Stimulated activated CD4-positive, alpha-beta T cell treated with anti-CD3 and anti-CD28 coated beads, TNF-alpha, amount 100 ng/mL, for 48 hours (primary cell): ENCODE data around the gene DLGAP4.

Experiments
- DNase-seq, 3 donors: peaks; one replicate each; pipeline ENCODE4 v3.0.0-alpha.2; 2020; ENCODE audit warnings: low read depth in 3 of 3

The DLGAP4 gene

GRCh38 chr20:36477475-36477874 lies 171.3 kb downstream of the DLGAP4 start:
- DNase-seq, result no peak

GRCh38 chr20:36478137-36478905 lies 172.2 kb downstream of the DLGAP4 start:
- DNase-seq, result no peak

DNA sequence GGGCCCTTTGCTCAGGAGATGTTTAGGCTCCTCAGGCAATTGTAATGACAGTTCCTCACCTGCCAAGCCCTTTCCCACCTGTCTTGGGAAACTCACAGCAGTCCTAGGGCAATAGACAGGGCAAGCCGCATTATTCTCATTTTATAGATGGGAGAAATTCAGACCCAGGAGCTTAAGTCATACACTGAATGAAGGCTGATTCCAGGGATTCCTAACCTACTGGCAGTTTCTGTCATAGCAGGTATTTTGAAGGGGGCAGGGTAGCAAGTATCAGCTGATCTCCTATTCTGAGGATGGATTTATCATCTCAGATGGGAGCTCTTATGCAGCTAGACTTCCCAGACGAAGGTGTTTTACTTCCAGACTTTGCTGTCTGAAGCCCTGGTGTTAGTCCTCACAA lies 173.8 kb downstream of the DLGAP4 start:
- DNase-seq, result no peak

DNA sequence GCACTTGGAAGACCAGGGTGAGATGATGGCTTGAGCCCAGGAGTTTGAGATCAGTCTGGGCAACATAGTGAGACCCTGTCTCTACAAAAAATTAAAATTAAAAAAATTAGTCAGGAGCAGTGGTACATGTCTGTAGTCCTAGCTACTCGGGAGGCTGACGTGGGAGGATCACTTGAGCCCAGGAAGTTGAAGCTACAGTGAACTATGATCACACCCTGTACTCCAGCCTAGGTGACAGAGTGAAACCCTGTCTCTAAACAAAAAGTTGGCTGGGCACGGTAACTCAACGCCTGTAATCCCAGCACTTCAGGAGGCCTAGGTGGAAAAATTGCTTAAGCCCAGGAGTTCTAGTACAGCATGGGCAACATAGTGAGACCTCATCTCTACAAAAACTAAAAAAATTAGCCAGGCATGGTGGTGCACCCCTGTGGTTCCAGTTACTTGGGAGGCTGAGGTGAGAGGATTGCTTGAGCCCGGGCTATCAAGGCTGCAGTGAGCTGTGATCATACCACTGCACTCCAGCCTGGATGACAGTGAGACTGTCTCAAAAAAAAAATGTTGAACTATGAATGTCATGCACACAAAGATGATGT lies 174.4 kb downstream of the DLGAP4 start:
- DNase-seq, result no peak

- no peak for DNase-seq
These were observed 175.4 kb downstream of the DLGAP4 start for GRCh38 chr20:36481380-36482043.

- no peak for DNase-seq
These were observed 175.9 kb downstream of the DLGAP4 start for GRCh38 chr20:36482044-36482473.

- no peak for DNase-seq
These were observed 177.2 kb downstream of the DLGAP4 start for GRCh38 chr20:36483209-36483918.

DNA sequence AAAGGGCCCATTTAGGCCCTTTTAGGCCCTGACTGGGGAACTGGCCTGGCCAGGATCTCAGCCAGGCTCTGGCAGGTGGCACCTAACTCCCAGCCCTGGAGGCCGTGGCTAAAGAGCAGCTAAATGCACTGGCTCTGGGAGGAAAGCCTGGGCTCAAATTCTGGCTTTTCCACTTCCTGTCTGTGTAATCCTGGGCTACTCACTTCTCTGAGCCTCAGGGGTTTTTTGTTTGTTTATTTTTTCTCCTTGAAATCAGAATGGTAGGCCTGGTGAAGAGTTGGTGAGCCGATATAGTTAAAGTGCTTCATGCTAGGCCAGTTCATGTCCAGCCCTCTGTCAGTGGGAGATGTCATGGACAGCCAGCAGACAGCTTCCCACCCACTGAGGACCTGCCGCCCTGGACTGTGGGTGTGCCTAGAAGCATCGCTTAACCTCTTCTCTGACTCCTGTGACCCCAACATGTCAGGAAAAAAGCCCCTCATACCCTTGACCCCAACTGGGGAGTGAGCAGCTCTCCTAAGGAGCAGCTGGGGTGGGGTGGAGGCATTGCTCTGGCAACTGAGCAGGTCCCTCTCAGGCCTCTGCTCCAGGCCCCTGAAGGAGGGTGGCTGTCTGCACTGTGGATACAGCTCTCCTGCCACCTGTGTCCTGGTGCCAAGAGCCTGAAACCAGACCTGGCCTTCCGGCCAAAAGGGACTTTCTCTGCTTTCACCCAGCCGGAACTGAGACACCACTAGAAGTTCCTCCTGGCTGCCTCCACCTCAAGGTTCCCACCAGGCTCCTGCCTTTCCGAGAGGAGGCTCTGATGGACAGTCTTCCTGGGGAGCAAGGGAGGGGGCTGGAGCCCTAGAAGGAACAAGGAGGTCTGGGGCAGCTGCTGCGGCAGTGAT lies 178.0 kb downstream of the DLGAP4 start:
- DNase-seq, result no peak

DNA sequence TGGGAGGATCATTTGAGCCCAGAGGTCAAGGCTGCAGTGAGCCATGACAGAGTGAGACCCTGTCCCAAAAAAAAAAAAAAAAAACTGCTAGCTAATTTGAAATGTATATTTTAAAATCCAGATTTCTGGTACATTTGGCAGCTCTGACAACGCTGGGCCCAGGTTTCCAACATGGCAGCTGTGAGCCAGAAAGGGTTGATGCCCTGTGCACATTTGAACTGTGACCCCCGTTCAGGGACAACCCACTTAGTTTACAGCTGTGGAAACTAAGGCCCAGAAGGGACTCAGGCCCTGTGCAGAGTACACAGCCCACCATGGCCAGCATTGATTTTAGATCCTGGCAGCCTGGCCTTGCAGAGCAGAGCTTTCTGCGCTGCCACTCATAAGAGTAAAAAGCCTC lies 179.1 kb downstream of the DLGAP4 start:
- no peak for DNase-seq

- no peak for DNase-seq
These were observed 180.9 kb downstream of the DLGAP4 start for GRCh38 chr20:36487069-36487468.

GRCh38 chr20:36490191-36490590 lies 184.1 kb downstream of the DLGAP4 start:
- DNase-seq, result no peak

GRCh38 chr20:36491901-36492617 lies 185.9 kb downstream of the DLGAP4 start:
- DNase-seq, result peak in 1 of 3 donors; percentile 23

GRCh38 chr20:36493051-36493800 lies 187.1 kb downstream of the DLGAP4 start:
- DNase-seq, result no peak

- DNase-seq, result no peak
These were observed 187.6 kb downstream of the DLGAP4 start for GRCh38 chr20:36493801-36494114.

DNA sequence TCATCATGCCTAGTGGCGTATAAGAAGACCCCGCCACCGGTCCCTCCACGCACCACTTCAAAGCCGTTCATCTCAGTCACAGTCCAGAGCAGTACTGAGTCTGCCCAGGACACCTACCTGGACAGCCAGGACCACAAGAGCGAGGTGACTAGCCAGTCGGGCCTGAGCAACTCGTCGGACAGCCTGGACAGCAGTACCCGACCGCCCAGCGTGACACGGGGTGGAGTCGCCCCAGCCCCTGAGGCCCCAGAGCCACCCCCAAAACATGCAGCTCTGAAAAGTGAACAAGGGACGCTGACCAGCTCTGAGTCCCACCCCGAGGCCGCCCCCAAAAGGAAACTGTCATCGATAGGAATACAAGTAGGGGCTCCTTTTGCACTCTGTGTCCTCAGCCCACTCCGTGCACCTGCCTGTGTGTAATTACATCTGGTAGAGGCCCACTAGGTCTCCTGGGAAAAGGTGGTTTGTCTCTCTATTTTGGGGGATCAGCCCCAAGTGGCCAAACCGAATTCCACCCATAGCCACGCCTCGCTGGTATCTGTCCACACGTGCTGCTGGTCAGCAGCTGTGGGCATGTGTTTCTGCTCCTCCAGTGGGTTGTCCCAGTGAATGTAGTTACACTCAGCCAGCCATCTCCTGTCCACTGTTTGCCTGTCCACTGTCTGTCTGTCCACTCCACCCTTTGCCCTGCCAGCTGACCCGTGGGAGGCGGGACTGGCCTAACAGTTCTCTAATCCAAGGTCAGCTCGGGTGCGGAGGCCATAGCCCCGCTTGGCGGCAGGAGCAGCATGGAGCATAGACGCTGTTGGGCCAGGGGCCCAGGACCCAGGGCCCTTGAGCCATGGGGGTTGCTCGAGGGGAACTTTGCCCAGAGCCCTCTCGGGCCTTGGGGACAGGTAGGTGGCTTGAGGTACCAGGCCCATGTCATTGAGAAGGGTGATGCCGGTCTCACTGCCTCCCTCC lies 190.8 kb downstream of the DLGAP4 start:
- DNase-seq, result no peak

- no peak for DNase-seq
These were observed 191.7 kb downstream of the DLGAP4 start for GRCh38 chr20:36497856-36498255.

DNA sequence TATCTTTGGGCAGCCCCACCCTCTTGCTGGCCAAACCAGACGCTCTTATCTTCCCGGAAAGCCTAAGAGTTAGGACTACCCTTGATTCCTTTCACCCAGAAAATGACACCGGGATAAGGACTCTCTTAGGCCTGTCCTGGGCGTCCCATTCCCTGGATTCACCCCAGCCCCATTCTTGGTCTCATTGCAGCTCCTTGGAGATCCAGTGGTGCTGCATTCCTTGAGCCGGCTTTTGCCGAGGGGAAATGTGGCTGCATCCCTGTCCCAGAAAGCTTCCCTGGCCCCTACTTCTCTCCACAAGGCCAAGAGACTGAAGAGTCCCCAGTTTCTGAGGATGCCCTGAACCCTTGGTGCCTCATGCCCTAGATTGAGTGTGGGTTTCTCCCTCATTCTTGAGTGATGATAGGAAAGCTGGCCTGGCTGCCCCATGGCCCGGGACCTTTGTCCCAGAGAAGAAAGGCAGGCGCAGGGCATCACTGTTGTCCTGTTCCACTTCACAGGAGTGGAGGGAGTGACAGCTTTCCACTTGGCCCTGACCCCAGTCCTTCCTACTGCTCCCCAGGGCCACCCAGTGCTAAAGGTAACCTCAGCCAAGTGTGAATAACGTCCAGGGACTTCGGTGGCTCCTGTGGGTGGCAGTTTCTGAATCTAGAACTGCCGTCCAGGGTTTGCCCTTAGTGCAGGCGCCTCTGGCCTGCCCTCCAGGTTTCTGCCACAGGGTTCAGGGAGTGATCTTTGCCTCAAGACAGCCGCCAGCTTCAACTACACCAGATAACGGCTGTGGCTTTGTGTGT lies 192.4 kb downstream of the DLGAP4 start:
- DNase-seq, result no peak

- DNase-seq, result no peak
These were observed 193.1 kb downstream of the DLGAP4 start for GRCh38 chr20:36499211-36499610.
